HEK293 (cell line): ENCODE data around the gene SH3RF1.

Experiments
- HOXA7 ChIP-seq: sonication (generic); formaldehyde crosslinking; IDR thresholded peaks from 2 replicates; pipeline ENCODE4 v1.8.1; 2022; ENCODE audit warnings: missing genetic modification reagents, borderline replicate concordance
- ZNF169 ChIP-seq: fragments of 450-650 bp; formaldehyde crosslinking; IDR thresholded peaks from 2 replicates; pipeline ENCODE4 v1.5.1; 2016; ENCODE audit warnings: missing biosample characterization, missing genetic modification characterization
- ZNF184 ChIP-seq: fragments of 450-650 bp; IDR thresholded peaks from 2 replicates; pipeline ENCODE4 v1.5.1; 2018; ENCODE audit warnings: missing biosample characterization, mild to moderate bottlenecking, missing genetic modification characterization
- ZNF510 ChIP-seq: fragments of 450-650 bp; formaldehyde crosslinking; IDR thresholded peaks from 2 replicates; pipeline ENCODE4 v1.5.1; 2018; ENCODE audit warnings: mild to moderate bottlenecking, missing genetic modification characterization, missing biosample characterization; ENCODE audit not compliant: insufficient replicate concordance

GRCh38 chr4:169089004-169089403 lies 181.8 kb downstream of the SH3RF1 start:
- no peak for TF ChIP-seq ZNF169 (tag by site-specific recombination)
- no peak for TF ChIP-seq ZNF510
- TF ChIP-seq ZNF184 (tag by site-specific recombination): no peak
- TF ChIP-seq HOXA7 (CRISPR knock-in tag): no peak
